GM19025 (cell line): ENCODE measurements around the gene LAMP5.

Experiments
- ATAC-seq: cut with Tn5 transposase; IDR thresholded peaks from one replicate; pipeline ENCODE4 v1.9.1; 2021; ENCODE audit warnings: mild to moderate bottlenecking, low read depth, moderate library complexity; ENCODE audit not compliant: unreplicated experiment

The LAMP5 gene

GRCh38 chr20:9499126-9499899, 15.1 kb upstream of the LAMP5 start:
- ATAC-seq, result no peak

- no peak for ATAC-seq
Measured at GRCh38 chr20:9500121-9500520, 14.3 kb upstream of the LAMP5 start.

- ATAC-seq, result no peak
Measured at GRCh38 chr20:9501473-9501872, 12.9 kb upstream of the LAMP5 start.

GRCh38 chr20:9503526-9504245, 10.7 kb upstream of the LAMP5 start:
- ATAC-seq, result no peak

- no peak for ATAC-seq
Measured at GRCh38 chr20:9506280-9506821, 8.0 kb upstream of the LAMP5 start.

GRCh38 chr20:9506964-9507369, 7.4 kb upstream of the LAMP5 start:
- ATAC-seq, result no peak

- no peak for ATAC-seq
Measured at GRCh38 chr20:9507544-9508239, 6.7 kb upstream of the LAMP5 start.

GRCh38 chr20:9508240-9508661, 6.1 kb upstream of the LAMP5 start:
- ATAC-seq, result no peak

GRCh38 chr20:9508696-9509178, 5.7 kb upstream of the LAMP5 start:
- ATAC-seq, result no peak

- no peak for ATAC-seq
Measured at GRCh38 chr20:9509246-9509645, 5.1 kb upstream of the LAMP5 start.

GRCh38 chr20:9510911-9511310, 3.5 kb upstream of the LAMP5 start:
- ATAC-seq, result no peak

- no peak for ATAC-seq
Measured at GRCh38 chr20:9514072-9514460, 324 bp upstream of the LAMP5 start.

GRCh38 chr20:9515214-9515585, 810 bp downstream of the LAMP5 start:
- ATAC-seq, result no peak

GRCh38 chr20:9515741-9516233, 1.4 kb downstream of the LAMP5 start:
- ATAC-seq, result no peak

- no peak for ATAC-seq
Measured at GRCh38 chr20:9516234-9516871, 2.0 kb downstream of the LAMP5 start.

GRCh38 chr20:9517297-9518162, 3.1 kb downstream of the LAMP5 start:
- ATAC-seq, result no peak

- no peak for ATAC-seq
Measured at GRCh38 chr20:9518576-9519175, 4.3 kb downstream of the LAMP5 start.

GRCh38 chr20:9520086-9520485, 5.7 kb downstream of the LAMP5 start:
- ATAC-seq, result no peak

- ATAC-seq, result no peak
Measured at GRCh38 chr20:9523636-9524035, 9.2 kb downstream of the LAMP5 start.
